Natural killer cell (primary cell): ENCODE measurements around the gene ZNF548. TPM values are rescaled to one million over a fixed set of nuclear protein-coding genes. Genes with fewer than 3 reads are reported as not detected.

Experiments used
- ATAC-seq, 3 donors: fragments of 150-1000 bp in 2 of 3; fragments of 200-7000 bp in 1 of 3; cut with Tn5 transposase; 1 replicate in 1 of 3; 2 replicates in 2 of 3; pipeline ENCODE4 v1.10.0; 2021; ENCODE audit warnings: mild to moderate bottlenecking in 2 of 3, moderate library complexity in 2 of 3
- DNase-seq, 2 donors: peaks; one replicate each; pipeline versions ENCODE4 v3.0.0 to v3.0.0-alpha.2; 2013 to 2021; ENCODE audit warnings: mixed read lengths in 1 of 2
- H3K27ac ChIP-seq: one replicate; pipeline ENCODE4 v1.5.1; 2013; ENCODE audit warnings: mild to moderate bottlenecking, low read length
- H3K27me3 ChIP-seq: one replicate; pipeline ENCODE4 v1.6.1; 2013; ENCODE audit warnings: low read length; ENCODE audit not compliant: control insufficient read depth, insufficient read depth
- H3K36me3 ChIP-seq: one replicate; pipeline ENCODE4 v1.6.1; 2013; ENCODE audit warnings: low read length; ENCODE audit not compliant: control insufficient read depth, insufficient read depth
- H3K4me1 ChIP-seq: one replicate; pipeline ENCODE4 v1.6.1; 2013; ENCODE audit warnings: low read length; ENCODE audit not compliant: control insufficient read depth, insufficient read depth
- H3K4me3 ChIP-seq: one replicate; pipeline ENCODE4 v1.5.1; 2013; ENCODE audit warnings: low read length
- H3K9me3 ChIP-seq: one replicate; pipeline ENCODE4 v1.6.1; 2013; ENCODE audit warnings: low read length; ENCODE audit not compliant: control insufficient read depth, insufficient read depth
- H3K27ac Mint-ChIP-seq, 2 donors: one replicate each; pipeline ENCODE4 v1.8.0; 2022; ENCODE audit warnings: mild to moderate bottlenecking in 2 of 2, mixed read lengths in 2 of 2, moderate library complexity in 1 of 2
- H3K27me3 Mint-ChIP-seq, 2 donors: one replicate each; pipeline ENCODE4 v1.8.0; 2022; ENCODE audit warnings: low read depth in 2 of 2, mixed read lengths in 2 of 2
- H3K36me3 Mint-ChIP-seq: one replicate; pipeline ENCODE4 v1.8.0; 2022; ENCODE audit warnings: mixed read lengths
- H3K4me1 Mint-ChIP-seq, 2 donors: one replicate each; pipeline ENCODE4 v1.8.0; 2022; ENCODE audit warnings: mixed read lengths in 2 of 2
- H3K4me3 Mint-ChIP-seq: one replicate; pipeline ENCODE4 v1.8.0; 2022; ENCODE audit warnings: mild to moderate bottlenecking, moderate library complexity, mixed read lengths
- H3K9me3 Mint-ChIP-seq, 2 donors: one replicate each; pipeline ENCODE4 v1.8.0; 2022; ENCODE audit warnings: mixed read lengths in 2 of 2
- WGBS: methylation state at CpG from one replicate; pipeline ENCODE4 v1.1.7; 2013; ENCODE audit warnings: missing lambda C conversion rate; ENCODE audit not compliant: insufficient coverage; 5-methylcytosine and 5-hydroxymethylcytosine counted together
- intact Hi-C: fragments of 100-400 bp; cut with micrococcal nuclease; formaldehyde crosslinking; loops from one replicate; pipeline ENCODE4 v1.14.2; 2022
- total RNA-seq, 4 donors: library from RNA; stranded (reverse); fragments of 120-200 nt in 1 of 4; gene quantifications; one replicate each; pipeline versions ENCODE4 v1.2.3 to v1.2.4, GENCODE V29; 2013 to 2022
- TF ChIP-seq, protein P1 (sequence below): fragments of 200-600 bp; IDR thresholded peaks from one replicate; pipeline ENCODE4 v1.8.0; 2022; ENCODE audit warnings: antibody characterized with exemption

The ZNF548 gene
- total RNA-seq, 3 donors from 2014 or later (not counting 1 experiment from before 2014, with no cell fraction given), result 75.5 to 104 (median 96.9) TPM

DNA sequence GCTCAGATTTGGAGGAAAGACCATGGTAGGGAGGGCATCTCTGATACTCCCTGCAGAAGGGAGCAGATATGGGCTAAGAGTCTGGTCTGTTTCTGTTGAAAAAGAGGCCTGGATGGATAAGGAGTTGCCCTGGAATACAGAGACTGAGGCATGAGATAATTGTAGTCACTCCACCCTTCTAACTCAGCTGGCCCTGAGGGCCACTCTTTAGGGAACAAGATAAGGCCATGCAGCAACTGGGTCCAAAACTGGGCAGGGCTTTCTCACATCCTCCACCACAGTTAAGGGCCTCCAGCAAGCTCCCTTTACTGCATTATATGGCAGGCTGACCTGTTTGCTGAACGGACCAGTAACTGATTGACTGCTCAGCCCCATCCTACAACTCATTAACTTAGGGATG lies 46.8 kb downstream of the ZNF548 start:
- Mint-ChIP-seq H3K4me1 (peaks cover 21 to 50% of the 10 kb centered on the region in 2 donors), H3K27ac (peak overlapping the region in 1 of 2 donors; percentile 87), H3K27me3 (peaks cover 0 to 2% of the 10 kb centered on the region in 2 donors), H3K4me3 (peak overlapping the region; percentile 99), H3K36me3 (peaks cover 9% of the 10 kb centered on the region), H3K9me3 (peaks cover 2 to 4% of the 10 kb centered on the region in 2 donors)
- Histone ChIP-seq H3K27me3 (no peaks in the 10 kb centered on the region), H3K4me3 (no peak overlapping the region), H3K4me1 (peaks cover 14% of the 10 kb centered on the region), H3K36me3 (no peaks in the 10 kb centered on the region), H3K27ac (no peak overlapping the region), H3K9me3 (no peaks in the 10 kb centered on the region)
- no peak for ATAC-seq
- WGBS, result 100% methylated on average over 1 of the region's 1 CpG
- intact Hi-C loops, result no loop called here
- TF ChIP-seq, protein P1, sequence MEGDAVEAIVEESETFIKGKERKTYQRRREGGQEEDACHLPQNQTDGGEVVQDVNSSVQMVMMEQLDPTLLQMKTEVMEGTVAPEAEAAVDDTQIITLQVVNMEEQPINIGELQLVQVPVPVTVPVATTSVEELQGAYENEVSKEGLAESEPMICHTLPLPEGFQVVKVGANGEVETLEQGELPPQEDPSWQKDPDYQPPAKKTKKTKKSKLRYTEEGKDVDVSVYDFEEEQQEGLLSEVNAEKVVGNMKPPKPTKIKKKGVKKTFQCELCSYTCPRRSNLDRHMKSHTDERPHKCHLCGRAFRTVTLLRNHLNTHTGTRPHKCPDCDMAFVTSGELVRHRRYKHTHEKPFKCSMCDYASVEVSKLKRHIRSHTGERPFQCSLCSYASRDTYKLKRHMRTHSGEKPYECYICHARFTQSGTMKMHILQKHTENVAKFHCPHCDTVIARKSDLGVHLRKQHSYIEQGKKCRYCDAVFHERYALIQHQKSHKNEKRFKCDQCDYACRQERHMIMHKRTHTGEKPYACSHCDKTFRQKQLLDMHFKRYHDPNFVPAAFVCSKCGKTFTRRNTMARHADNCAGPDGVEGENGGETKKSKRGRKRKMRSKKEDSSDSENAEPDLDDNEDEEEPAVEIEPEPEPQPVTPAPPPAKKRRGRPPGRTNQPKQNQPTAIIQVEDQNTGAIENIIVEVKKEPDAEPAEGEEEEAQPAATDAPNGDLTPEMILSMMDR, result no peak
- DNase-seq, result no peak

DNA sequence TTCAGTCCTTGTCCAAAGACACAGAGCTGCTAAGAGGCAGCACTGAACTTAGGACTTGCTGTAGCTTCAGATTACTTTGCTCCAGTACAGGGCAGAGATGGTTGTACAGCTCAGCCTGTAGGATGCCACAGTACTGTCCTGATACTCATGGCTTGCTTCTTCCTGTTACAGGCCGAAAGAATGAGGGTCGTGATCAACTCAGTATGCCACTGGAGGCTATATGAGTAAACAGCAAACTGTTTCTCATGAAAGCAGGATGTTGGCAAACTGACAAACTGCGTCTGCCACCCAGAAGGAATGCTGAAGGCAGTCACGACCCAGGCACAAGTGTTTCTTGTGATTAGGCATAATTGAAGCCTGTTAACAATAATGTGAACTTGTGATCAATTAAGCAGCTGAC lies 48.3 kb downstream of the ZNF548 start:
- Mint-ChIP-seq H3K4me1 (peaks cover 21 to 50% of the 10 kb centered on the region in 2 donors), H3K4me3 (no peak overlapping the region), H3K27ac (no peak overlapping the region), H3K27me3 (peaks cover 0 to 2% of the 10 kb centered on the region in 2 donors), H3K36me3 (peaks cover 9% of the 10 kb centered on the region), H3K9me3 (peaks cover 2 to 8% of the 10 kb centered on the region in 2 donors)
- H3K36me3 ChIP-seq, result peaks cover 2% of the 10 kb centered on the region
- peaks cover 14% of the 10 kb centered on the region for H3K4me1 ChIP-seq
- no peak overlapping the region for H3K27ac ChIP-seq
- ATAC-seq, result no peak
- 94% methylated on average over 4 of the region's 4 CpGs for WGBS
- no peaks in the 10 kb centered on the region for H3K27me3 ChIP-seq
- TF ChIP-seq, protein P1, result no peak
- intact Hi-C loops, result no loop called here
- DNase-seq, result no peak
- H3K9me3 ChIP-seq, result peaks cover 12% of the 10 kb centered on the region
- no peak overlapping the region for H3K4me3 ChIP-seq

DNA sequence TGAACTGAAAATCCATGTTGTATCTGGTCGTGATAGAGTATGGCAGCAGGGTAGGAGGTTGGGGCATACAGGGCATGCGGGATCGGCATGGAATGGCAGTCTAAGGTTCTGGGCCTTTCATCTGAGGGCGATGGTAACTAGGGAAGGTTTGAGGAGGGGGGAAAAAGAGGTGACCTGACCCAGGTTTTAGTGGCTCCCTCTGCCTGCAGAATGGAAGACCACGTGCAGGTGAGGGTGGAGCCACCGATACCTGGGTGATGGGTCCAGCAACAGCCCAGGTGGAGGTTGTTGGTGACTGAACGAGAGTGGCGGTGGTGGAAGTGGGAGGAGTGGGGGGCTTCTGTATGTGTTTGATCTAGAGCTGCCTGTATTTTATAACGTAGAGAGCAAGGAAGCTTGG lies 49.3 kb downstream of the ZNF548 start:
- 98% methylated on average over 9 of the region's 9 CpGs for WGBS
- Histone ChIP-seq H3K36me3 (peaks cover 4% of the 10 kb centered on the region), H3K27ac (no peak overlapping the region), H3K9me3 (peaks cover 21% of the 10 kb centered on the region), H3K4me1 (peaks cover 14% of the 10 kb centered on the region), H3K4me3 (no peak overlapping the region), H3K27me3 (no peaks in the 10 kb centered on the region)
- intact Hi-C loops, result no loop called here
- Mint-ChIP-seq H3K27me3 (peaks cover 0 to 2% of the 10 kb centered on the region in 2 donors), H3K36me3 (peaks cover 16% of the 10 kb centered on the region), H3K9me3 (peaks cover 2 to 8% of the 10 kb centered on the region in 2 donors), H3K4me3 (no peak overlapping the region), H3K4me1 (peaks cover 21 to 50% of the 10 kb centered on the region in 2 donors), H3K27ac (no peak overlapping the region)
- DNase-seq (no peak), ATAC-seq (no peak)
- TF ChIP-seq, protein P1, result no peak
